Coronary artery (tissue), 2 donors: Measurements from ENCODE around the gene SESTD1.

Experiments
- DNase-seq: peaks from one replicate; pipeline ENCODE4 v3.0.0-alpha.2; 2017; ENCODE audit warnings: low spot score
- H3K27ac ChIP-seq, 2 donors: fragments of 200-600 bp; sonication (generic); one replicate each; pipeline ENCODE4 v1.5.1; 2016 to 2019
- H3K4me3 ChIP-seq: fragments of 200-600 bp; sonication (generic); 2 replicates; pipeline ENCODE4 v1.5.1; 2016; ENCODE audit warnings: mild to moderate bottlenecking, moderate library complexity
- TF ChIP-seq, protein P1 (sequence below): fragments of 200-600 bp; sonication (generic); IDR thresholded peaks from one replicate; pipeline ENCODE4 v1.5.1; 2019; ENCODE audit warnings: antibody characterized with exemption

SESTD1 gene, protein sequence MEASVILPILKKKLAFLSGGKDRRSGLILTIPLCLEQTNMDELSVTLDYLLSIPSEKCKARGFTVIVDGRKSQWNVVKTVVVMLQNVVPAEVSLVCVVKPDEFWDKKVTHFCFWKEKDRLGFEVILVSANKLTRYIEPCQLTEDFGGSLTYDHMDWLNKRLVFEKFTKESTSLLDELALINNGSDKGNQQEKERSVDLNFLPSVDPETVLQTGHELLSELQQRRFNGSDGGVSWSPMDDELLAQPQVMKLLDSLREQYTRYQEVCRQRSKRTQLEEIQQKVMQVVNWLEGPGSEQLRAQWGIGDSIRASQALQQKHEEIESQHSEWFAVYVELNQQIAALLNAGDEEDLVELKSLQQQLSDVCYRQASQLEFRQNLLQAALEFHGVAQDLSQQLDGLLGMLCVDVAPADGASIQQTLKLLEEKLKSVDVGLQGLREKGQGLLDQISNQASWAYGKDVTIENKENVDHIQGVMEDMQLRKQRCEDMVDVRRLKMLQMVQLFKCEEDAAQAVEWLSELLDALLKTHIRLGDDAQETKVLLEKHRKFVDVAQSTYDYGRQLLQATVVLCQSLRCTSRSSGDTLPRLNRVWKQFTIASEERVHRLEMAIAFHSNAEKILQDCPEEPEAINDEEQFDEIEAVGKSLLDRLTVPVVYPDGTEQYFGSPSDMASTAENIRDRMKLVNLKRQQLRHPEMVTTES

DNA sequence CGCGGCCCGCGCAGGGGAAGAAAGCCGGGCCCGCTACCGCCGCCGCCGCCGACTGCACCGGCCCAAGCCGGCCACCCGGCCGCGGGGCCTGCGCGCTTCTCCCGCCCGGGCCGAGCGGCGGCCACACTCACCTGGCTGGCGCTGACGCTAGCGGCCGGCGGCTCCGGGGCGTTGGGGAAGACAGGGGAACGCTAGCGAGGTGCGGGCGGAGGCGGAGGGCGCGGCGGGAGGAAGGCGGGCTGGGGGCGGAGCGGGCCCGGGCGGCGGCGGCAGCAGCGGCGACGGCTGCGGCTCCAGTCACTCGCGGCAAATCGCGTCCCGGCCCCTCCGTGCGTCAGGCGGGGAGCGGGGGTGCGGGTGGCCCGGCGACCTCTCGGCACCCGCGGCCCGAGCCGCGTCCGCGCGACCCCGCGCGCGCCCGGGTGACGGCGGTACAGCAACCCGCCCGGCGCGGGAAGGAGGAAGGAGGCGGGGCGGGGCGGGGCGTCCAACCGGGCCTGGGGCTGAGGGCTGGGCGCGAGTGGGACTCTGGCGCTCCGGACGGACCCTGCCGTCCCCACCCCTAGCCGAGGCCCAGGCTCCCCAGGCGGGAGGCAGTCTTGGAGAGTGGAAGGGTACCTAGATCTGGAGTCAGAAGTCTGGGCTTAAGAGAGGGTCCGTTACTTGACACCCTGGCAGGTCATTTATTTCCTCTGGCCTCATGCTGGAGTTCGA, at the start of gene SESTD1:
SESTD1 (minus strand) TSS at position 465 of the 714 bp plus-strand sequence. CDS start 72,991 bp downstream, outside the sequence.
- peak within 1 kb of the TSS; percentile 88 for H3K4me3 ChIP-seq
- DNase-seq, result peak; percentile 81

GRCh38 chr2:179313057-179313456, 48.4 kb upstream of the SESTD1 start:
- no peak overlapping the region for H3K27ac ChIP-seq
- no peak overlapping the region for H3K4me3 ChIP-seq
- TF ChIP-seq, protein P1, sequence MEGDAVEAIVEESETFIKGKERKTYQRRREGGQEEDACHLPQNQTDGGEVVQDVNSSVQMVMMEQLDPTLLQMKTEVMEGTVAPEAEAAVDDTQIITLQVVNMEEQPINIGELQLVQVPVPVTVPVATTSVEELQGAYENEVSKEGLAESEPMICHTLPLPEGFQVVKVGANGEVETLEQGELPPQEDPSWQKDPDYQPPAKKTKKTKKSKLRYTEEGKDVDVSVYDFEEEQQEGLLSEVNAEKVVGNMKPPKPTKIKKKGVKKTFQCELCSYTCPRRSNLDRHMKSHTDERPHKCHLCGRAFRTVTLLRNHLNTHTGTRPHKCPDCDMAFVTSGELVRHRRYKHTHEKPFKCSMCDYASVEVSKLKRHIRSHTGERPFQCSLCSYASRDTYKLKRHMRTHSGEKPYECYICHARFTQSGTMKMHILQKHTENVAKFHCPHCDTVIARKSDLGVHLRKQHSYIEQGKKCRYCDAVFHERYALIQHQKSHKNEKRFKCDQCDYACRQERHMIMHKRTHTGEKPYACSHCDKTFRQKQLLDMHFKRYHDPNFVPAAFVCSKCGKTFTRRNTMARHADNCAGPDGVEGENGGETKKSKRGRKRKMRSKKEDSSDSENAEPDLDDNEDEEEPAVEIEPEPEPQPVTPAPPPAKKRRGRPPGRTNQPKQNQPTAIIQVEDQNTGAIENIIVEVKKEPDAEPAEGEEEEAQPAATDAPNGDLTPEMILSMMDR, result no peak
- no peak for DNase-seq

More for the DNA sequence above, at the start of gene SESTD1:
- TF ChIP-seq, protein P1, result no peak
- peak within 1 kb of the TSS; percentile 90 to 96 for H3K27ac ChIP-seq

DNA sequence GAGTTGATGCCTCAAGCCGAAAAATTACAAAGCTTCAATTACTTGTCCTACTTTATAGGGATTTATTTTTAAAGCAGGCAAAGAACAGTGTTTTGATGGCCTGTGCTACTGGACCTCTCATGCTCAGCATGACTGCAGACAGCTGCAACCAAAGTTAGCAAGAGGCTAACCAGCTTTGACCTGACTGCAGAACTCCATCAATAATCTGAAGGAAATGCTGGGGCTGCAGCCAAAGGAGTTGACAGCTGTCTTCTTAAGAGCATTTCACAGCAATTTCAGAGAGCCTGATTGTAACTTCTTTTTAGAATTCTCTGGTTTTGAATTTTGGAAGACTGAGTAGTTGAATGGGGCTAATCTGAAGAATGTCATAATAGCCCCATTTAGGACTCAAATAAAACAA, 46.5 kb upstream of the SESTD1 start:
- H3K4me3 ChIP-seq, result no peak overlapping the region
- no peak for DNase-seq
- H3K27ac ChIP-seq, result no peak overlapping the region
- TF ChIP-seq, protein P1, result no peak

DNA sequence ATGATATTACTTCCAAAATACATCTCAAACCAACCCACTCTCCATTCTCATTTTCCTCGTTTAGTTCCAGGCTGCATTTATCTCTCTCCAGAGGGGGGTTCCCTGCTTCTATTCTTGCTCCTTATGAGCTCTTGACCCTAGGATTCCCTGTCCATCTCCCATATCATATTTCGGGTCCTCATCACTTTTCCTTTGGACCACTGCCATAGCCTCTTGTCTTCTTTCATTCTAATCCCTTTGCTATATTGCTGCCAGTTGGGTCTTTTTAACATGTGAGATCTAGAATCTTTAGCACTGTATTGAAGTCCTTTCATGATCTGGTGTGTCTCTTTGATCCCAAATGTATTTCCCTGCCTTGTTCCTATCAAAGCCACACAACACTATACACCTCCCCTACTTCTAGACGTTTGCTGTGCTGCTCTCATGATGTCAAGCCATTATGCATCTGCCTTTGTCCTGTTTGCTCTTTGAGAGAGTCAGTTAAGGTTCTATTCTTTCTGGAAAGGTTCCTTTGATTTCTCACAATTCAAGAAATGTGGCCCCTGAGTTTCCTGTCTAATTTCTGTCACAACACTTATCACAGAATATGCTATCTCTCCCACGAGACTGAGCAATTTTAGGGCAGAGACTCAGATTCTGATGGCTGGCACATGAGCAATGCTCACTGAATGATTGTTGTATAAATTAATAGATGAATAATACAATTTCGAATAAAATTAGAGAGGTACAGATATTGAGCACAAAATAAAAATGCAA, 43.2 kb upstream of the SESTD1 start:
- no peak overlapping the region for H3K27ac ChIP-seq
- TF ChIP-seq, protein P1, result no peak
- no peak overlapping the region for H3K4me3 ChIP-seq
- DNase-seq, result no peak

DNA sequence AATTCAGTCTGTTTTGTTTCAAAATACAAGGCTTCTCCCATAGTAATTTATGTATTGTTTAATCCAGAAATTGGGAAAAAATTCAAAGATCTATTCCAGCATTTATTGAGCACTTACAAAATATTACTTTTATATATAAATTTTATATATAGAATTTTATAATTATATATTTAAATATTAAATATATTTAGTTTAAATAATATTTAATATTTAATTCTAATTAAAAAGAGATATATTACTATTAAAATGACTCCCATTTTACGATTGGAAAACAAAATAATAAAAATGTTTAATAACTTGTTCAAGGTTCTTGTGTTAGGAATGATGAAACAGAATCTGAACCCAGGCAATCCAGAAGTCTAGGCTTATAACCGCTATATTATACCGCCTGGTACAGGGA, 40.5 kb upstream of the SESTD1 start:
- H3K4me3 ChIP-seq, result no peak overlapping the region
- TF ChIP-seq, protein P1, result no peak
- H3K27ac ChIP-seq, result no peak overlapping the region
- no peak for DNase-seq

DNA sequence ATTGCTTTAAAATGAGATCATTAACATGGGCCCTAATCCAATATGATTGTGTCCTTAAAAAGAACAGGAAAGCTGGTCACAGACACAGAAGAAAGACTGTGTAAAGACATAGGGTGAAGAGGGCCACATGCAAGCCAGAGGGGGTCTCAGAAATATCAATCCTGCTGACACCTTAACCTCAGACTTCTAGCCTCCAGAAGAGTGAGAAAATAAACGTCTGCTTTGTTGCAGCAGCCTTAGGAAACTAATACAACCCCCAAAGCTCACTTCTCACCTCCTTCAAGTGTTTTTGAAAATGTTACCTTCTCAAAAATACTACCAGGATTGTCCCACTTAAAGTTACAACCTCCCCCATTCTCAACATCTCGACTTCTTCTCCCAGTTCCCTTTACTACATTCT, 39.8 kb upstream of the SESTD1 start:
- Histone ChIP-seq H3K27ac (no peak overlapping the region), H3K4me3 (no peak overlapping the region)
- no peak for DNase-seq
- TF ChIP-seq, protein P1, result no peak
